ENCODE results near the gene UNC119B.

The UNC119B gene

DNA sequence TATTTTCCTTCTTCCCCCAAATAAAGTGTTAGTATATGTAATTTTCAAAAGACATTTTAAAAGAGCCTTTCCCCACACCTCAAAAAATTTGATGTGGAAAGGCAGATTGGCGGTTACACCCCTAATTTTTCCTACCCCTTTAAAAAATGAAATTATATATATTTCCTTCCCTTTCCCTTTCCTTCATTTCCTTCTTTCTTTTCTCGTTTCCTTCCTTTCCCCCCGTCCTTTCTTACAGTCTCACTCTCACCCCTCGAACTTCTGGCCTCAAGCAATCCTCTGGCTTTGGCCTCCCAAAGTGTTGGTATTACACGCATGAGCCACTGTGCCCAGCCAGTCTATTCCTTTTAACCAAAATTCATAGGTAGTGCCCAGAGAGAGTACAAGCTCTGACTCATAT lies 4.2 kb upstream of the UNC119B start:
- no peak for TF ChIP-seq RAD21 (IDR thresholded peaks at IDR 0.05; ENCODE audit: low read depth)
- TF ChIP-seq FOXM1 (IDR thresholded peaks at IDR 0.05; ENCODE audit: borderline replicate concordance, low read depth), result no peak
- TF ChIP-seq EP300 (IDR thresholded peaks at IDR 0.05; ENCODE audit: borderline replicate concordance), result no peak
- no peak for TF ChIP-seq CEBPB (IDR thresholded peaks at IDR 0.05)
- no peak for TF ChIP-seq CREB1 (IDR thresholded peaks at IDR 0.05; ENCODE audit: low read depth)
- TF ChIP-seq TEAD4 (IDR thresholded peaks at IDR 0.05), result no peak
- TF ChIP-seq TCF12 (IDR thresholded peaks at IDR 0.05; ENCODE audit: low read depth), result no peak
- no peak for TF ChIP-seq EGR1 (IDR thresholded peaks at IDR 0.05)

DNA sequence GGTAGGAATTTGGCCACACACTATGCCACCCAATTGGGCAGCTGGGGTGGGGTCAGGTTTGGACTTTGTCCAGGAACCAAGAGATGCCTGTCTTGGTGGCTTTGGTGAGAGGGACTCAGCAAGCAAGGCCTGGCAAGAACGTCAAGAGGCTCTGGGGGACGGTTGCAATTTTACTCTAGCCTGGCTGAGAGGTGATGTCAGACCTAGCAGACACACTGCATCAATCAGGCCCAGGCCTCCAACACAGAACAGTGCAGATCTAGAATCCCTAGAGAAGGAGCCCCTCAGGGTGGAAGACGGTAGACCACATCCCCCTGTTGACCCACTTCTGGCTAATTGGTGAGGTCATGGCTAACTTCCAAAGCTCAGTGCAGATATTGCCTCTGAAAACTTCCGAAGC lies 1.6 kb upstream of the UNC119B start:
- TF ChIP-seq TCF12 (IDR thresholded peaks at IDR 0.05; ENCODE audit: low read depth), result no peak
- TF ChIP-seq, protein P1, sequence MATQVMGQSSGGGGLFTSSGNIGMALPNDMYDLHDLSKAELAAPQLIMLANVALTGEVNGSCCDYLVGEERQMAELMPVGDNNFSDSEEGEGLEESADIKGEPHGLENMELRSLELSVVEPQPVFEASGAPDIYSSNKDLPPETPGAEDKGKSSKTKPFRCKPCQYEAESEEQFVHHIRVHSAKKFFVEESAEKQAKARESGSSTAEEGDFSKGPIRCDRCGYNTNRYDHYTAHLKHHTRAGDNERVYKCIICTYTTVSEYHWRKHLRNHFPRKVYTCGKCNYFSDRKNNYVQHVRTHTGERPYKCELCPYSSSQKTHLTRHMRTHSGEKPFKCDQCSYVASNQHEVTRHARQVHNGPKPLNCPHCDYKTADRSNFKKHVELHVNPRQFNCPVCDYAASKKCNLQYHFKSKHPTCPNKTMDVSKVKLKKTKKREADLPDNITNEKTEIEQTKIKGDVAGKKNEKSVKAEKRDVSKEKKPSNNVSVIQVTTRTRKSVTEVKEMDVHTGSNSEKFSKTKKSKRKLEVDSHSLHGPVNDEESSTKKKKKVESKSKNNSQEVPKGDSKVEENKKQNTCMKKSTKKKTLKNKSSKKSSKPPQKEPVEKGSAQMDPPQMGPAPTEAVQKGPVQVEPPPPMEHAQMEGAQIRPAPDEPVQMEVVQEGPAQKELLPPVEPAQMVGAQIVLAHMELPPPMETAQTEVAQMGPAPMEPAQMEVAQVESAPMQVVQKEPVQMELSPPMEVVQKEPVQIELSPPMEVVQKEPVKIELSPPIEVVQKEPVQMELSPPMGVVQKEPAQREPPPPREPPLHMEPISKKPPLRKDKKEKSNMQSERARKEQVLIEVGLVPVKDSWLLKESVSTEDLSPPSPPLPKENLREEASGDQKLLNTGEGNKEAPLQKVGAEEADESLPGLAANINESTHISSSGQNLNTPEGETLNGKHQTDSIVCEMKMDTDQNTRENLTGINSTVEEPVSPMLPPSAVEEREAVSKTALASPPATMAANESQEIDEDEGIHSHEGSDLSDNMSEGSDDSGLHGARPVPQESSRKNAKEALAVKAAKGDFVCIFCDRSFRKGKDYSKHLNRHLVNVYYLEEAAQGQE (IDR thresholded peaks at IDR 0.05; ENCODE audit: low read depth), result no peak
- no peak for TF ChIP-seq NFIC (IDR thresholded peaks at IDR 0.05)
- TF ChIP-seq FOXM1 (IDR thresholded peaks at IDR 0.05; ENCODE audit: borderline replicate concordance, low read depth), result no peak
- TF ChIP-seq ZBTB7A (IDR thresholded peaks at IDR 0.05; ENCODE audit: low read depth), result no peak
- TF ChIP-seq, protein P2, sequence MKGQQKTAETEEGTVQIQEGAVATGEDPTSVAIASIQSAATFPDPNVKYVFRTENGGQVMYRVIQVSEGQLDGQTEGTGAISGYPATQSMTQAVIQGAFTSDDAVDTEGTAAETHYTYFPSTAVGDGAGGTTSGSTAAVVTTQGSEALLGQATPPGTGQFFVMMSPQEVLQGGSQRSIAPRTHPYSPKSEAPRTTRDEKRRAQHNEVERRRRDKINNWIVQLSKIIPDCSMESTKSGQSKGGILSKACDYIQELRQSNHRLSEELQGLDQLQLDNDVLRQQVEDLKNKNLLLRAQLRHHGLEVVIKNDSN (IDR thresholded peaks at IDR 0.05), result no peak
- TF ChIP-seq TEAD4 (IDR thresholded peaks at IDR 0.05), result no peak
- no peak for TF ChIP-seq CREB1 (IDR thresholded peaks at IDR 0.05; ENCODE audit: low read depth)

DNA sequence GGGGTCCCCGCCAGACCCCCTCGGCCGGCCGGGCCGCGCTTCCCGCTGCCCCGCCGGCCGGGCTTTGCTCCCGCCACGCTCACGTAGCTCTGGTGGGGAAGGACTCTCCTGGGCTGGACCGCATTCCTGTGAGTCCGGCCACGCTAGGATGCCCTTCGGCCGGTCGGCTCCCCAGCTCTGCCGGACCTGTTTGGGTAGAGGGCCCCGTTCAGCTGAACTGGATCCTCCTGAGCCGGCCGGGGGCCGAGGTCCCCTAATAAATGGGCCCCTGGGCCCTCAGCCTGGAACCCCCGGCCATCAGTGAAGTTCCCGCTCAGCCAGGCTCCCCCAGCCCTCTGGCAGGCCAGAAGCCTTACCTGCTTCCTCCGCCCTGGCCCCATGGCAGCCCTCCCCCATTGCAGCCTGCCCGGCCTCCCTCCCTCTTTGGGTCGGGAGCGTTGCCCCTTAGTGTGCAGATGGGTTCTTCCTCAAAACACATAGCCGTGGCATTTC lies 593 bp downstream of the UNC119B start:
- TF ChIP-seq TEAD4 (IDR thresholded peaks at IDR 0.05) (peak; percentile 50), CEBPB (IDR thresholded peaks at IDR 0.05) (no peak)

DNA sequence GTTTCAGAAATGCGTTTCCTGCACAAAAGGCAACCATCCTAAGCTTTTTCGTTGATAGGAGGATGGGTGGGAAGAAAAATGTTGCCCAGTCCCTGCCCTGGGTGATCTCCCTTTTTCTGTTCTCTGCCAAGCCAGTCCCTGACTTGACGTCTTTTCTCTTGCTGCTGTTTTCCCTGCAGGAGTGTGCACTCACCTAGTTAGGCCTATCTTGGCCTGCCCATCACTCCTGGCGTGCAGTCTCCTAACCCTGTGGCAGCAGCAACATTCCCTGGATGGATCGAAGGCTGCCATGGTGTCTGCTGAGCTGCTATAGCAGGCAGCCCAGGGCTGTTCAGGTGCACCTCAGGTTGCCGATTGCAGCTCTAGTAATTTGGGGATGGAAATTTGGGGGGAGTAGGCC lies 1.2 kb downstream of the UNC119B start:
- no peak for TF ChIP-seq NFIC (IDR thresholded peaks at IDR 0.05)
- no peak for TF ChIP-seq TCF12 (IDR thresholded peaks at IDR 0.05; ENCODE audit: low read depth)
- TF ChIP-seq, protein P1 (IDR thresholded peaks at IDR 0.05; ENCODE audit: low read depth), result no peak
- TF ChIP-seq, protein P2 (IDR thresholded peaks at IDR 0.05), result no peak
- TF ChIP-seq YY1 (IDR thresholded peaks at IDR 0.05; ENCODE audit: low read depth), result no peak
- TF ChIP-seq CEBPB (IDR thresholded peaks at IDR 0.05), result no peak

DNA sequence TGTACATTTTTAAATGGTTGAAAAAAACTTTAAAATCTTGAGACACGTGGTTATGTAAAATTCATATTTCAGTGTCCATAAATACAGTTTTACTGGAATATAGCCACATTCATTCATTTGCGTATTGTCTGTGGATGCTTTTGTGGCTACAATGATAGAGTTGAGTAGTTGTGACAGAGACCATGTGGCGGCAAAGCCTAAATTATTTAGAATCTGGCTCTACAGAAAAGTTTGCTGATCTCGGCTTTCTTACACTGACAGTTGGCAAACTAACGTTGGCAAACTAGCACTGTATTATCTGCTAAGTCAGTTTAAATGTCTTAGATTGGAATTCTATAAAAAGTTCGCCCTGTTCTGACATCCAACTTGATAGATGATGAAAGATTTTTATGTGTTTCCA lies 2.4 kb downstream of the UNC119B start:
- TF ChIP-seq, protein P2 (IDR thresholded peaks at IDR 0.05), result no peak
- TF ChIP-seq TCF12 (IDR thresholded peaks at IDR 0.05; ENCODE audit: low read depth), result no peak
- no peak for TF ChIP-seq EP300 (IDR thresholded peaks at IDR 0.05; ENCODE audit: borderline replicate concordance)
- TF ChIP-seq TEAD4 (IDR thresholded peaks at IDR 0.05), result no peak
- TF ChIP-seq, protein P3, sequence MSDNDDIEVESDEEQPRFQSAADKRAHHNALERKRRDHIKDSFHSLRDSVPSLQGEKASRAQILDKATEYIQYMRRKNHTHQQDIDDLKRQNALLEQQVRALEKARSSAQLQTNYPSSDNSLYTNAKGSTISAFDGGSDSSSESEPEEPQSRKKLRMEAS (IDR thresholded peaks at IDR 0.05), result no peak
- TF ChIP-seq CEBPB (IDR thresholded peaks at IDR 0.05), result no peak
- no peak for TF ChIP-seq CREB1 (IDR thresholded peaks at IDR 0.05; ENCODE audit: low read depth)
- TF ChIP-seq, protein P1 (IDR thresholded peaks at IDR 0.05; ENCODE audit: low read depth), result no peak
